NT2/D1 (cell line): ENCODE data around the gene MAP3K20.

Source experiments
- YY1 ChIP-seq: IDR thresholded peaks from 2 replicates; pipeline ENCODE4 v1.6.1; 2011; ENCODE audit not compliant: insufficient read length, insufficient read depth
- ZNF274 ChIP-seq: IDR thresholded peaks from 2 replicates; pipeline ENCODE4 v1.6.1; 2011; ENCODE audit warnings: mild to moderate bottlenecking, low read depth, low read length

GRCh38 chr2:173287594-173287993, 211.9 kb downstream of the MAP3K20 start:
- TF ChIP-seq ZNF274 = no peak
- TF ChIP-seq YY1 = no peak
